Endothelial cell (in vitro differentiated cells): ENCODE results near the gene ANKRD33. TPM values are rescaled to one million over a fixed set of nuclear protein-coding genes. Genes with fewer than 3 reads are reported as not detected.

Source experiments
- DNase-seq: peaks from one replicate; pipeline ENCODE4 v3.0.0; 2021; ENCODE audit warnings: low spot score
- H3K27ac Mint-ChIP-seq: one replicate; pipeline ENCODE4 v1.8.0; 2021; ENCODE audit warnings: mixed read lengths, inconsistent platforms; ENCODE audit not compliant: unreplicated experiment
- H3K27me3 Mint-ChIP-seq: one replicate; pipeline ENCODE4 v1.8.0; 2021; ENCODE audit warnings: mild to moderate bottlenecking, moderate library complexity, mixed read lengths, inconsistent platforms; ENCODE audit not compliant: unreplicated experiment
- H3K36me3 Mint-ChIP-seq: one replicate; pipeline ENCODE4 v1.8.0; 2021; ENCODE audit warnings: mild to moderate bottlenecking, low read depth, mixed read lengths, inconsistent platforms; ENCODE audit not compliant: unreplicated experiment
- H3K4me1 Mint-ChIP-seq: one replicate; pipeline ENCODE4 v1.8.0; 2021; ENCODE audit warnings: mild to moderate bottlenecking, mixed read lengths, inconsistent platforms; ENCODE audit not compliant: unreplicated experiment
- H3K4me3 Mint-ChIP-seq: one replicate; pipeline ENCODE4 v1.8.0; 2021; ENCODE audit warnings: mild to moderate bottlenecking, mixed read lengths, inconsistent platforms; ENCODE audit not compliant: unreplicated experiment
- H3K9me3 Mint-ChIP-seq: one replicate; pipeline ENCODE4 v1.8.0; 2021; ENCODE audit warnings: mixed read lengths, inconsistent platforms; ENCODE audit not compliant: unreplicated experiment
- CTCF ChIP-seq: fragments of 200-600 bp; sonication (generic); IDR thresholded peaks from one replicate; pipeline ENCODE4 v1.5.0; 2021; ENCODE audit warnings: antibody characterized with exemption; ENCODE audit not compliant: unreplicated experiment
- total RNA-seq: library from RNA; stranded (reverse); fragmentation: NEBNext Ultra II Directional; extraction: Animal tissue kit (Norgen Biotek cat#: 25700); gene quantifications from one replicate; pipeline ENCODE4 v1.2.1, GENCODE V29; 2021; ENCODE audit not compliant: unreplicated experiment

ANKRD33 gene
- total RNA-seq, 1 donor from 2014 or later: 0.31 TPM

- peaks cover 13% of the 10 kb centered on the region for H3K4me1 Mint-ChIP-seq
- TF ChIP-seq CTCF: no peak
- H3K4me3 Mint-ChIP-seq: no peak overlapping the region
- peaks cover 3% of the 10 kb centered on the region for H3K9me3 Mint-ChIP-seq
- no peak overlapping the region for H3K27ac Mint-ChIP-seq
- H3K27me3 Mint-ChIP-seq: peaks cover 2% of the 10 kb centered on the region
- no peak for DNase-seq
- peaks cover 15% of the 10 kb centered on the region for H3K36me3 Mint-ChIP-seq
These were observed 50.8 kb downstream of the ANKRD33 start for GRCh38 chr12:51938726-51939125.

- no peak for TF ChIP-seq CTCF
- Mint-ChIP-seq H3K27ac (no peak overlapping the region), H3K27me3 (peaks cover 4% of the 10 kb centered on the region), H3K4me1 (peaks cover 5% of the 10 kb centered on the region), H3K4me3 (no peak overlapping the region), H3K36me3 (peaks cover 15% of the 10 kb centered on the region), H3K9me3 (peaks cover 14% of the 10 kb centered on the region)
- no peak for DNase-seq
These were observed 53.2 kb downstream of the ANKRD33 start for GRCh38 chr12:51941011-51941581.

Other genes with a start within 250 kb of the ANKRD33 start
- gene FIGNL2, start 39.4 kb upstream of the ANKRD33 start, total RNA-seq: 42.0 TPM
- 395 TPM for gene ACVRL1, start 19.4 kb downstream of the ANKRD33 start, total RNA-seq
- 30.5 TPM for gene ACVR1B, start 63.6 kb downstream of the ANKRD33 start, total RNA-seq
- 29.7 TPM for gene TAMALIN, start 118.8 kb downstream of the ANKRD33 start, total RNA-seq
- 1.0 TPM for gene NR4A1, start 163.3 kb downstream of the ANKRD33 start, total RNA-seq
- gene ATG101, start 181.9 kb downstream of the ANKRD33 start, total RNA-seq: 30.6 TPM
- gene SMIM41, start 191.6 kb downstream of the ANKRD33 start, total RNA-seq: not detected